IPS DF 4.7 (cell line): Measurements from ENCODE around the gene INPP5B.

ENCODE experiments used
- DNase-seq: peaks from one replicate; pipeline ENCODE4 v3.0.0-alpha.2; 2013; ENCODE audit warnings: low spot score; ENCODE audit errors: extremely low read depth

INPP5B gene

GRCh38 chr1:37840711-37841110 is 106.1 kb downstream of the INPP5B start:
- DNase-seq, result no peak

- DNase-seq, result no peak
These were observed 107.2 kb downstream of the INPP5B start for GRCh38 chr1:37839676-37840075.

- DNase-seq, result no peak
These were observed 110.1 kb downstream of the INPP5B start for GRCh38 chr1:37836788-37837187.

- DNase-seq, result no peak
These were observed 115.0 kb downstream of the INPP5B start for GRCh38 chr1:37831809-37832208.

DNA sequence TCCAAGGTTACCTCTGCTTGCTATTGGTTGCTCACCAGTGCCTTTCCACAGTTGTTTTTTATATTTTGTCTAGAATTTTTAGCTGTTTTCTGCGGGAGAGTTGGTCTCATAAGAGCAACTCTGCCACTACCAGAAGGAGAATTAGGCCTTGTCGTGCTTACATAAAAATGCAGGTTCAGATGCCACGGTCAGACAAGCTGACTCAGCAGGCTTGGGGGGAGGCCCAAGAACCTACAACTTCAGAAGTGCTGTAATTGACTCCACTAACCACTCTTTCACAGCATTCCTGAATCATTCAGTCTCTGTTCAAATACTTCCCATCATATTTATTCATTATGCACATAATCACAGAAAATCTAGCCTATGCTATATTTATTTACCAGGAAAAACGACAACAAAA is 115.7 kb downstream of the INPP5B start:
- DNase-seq, result no peak

GRCh38 chr1:37828410-37829074 is 118.3 kb downstream of the INPP5B start:
- no peak for DNase-seq

GRCh38 chr1:37825506-37825905 is 121.3 kb downstream of the INPP5B start:
- DNase-seq, result no peak

DNA sequence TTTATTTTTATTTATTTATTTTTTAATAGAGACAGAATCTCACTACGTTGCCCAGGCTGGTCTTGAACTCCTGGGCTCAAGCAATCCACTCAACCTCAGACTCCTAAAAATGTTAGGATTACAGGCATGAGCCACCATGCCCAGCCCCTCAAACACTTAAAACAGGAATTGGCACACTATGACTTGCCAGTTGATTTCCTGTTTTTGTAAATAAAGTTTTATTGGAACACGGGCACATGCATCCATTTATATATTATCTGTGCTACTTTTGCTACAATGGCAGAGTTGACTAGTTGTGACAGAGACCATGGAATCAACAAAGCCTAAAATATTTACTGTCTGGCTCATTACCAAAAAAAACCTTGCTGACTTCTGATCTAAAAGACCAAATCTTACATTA is 122.9 kb downstream of the INPP5B start:
- DNase-seq, result no peak

GRCh38 chr1:37822906-37823815 is 123.7 kb downstream of the INPP5B start:
- no peak for DNase-seq

DNA sequence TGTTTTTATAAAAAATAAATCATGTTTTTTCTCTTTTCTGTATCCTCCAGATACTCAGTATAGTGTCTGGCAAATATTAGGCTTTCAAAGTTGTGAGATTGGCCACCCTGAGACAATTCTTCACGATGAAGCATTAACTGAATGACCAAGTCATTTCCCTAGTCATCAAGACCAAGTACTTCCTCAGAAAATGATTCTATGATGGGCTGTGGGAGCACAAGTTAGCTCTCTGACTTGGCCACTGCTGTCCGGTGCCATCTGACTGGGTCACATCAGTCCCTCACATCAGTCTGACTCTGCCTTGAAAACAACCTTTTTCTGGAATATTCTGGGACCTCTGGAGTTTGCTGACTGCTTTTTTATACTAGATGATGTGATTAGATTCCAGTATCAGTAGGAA is 125.4 kb downstream of the INPP5B start:
- DNase-seq, result no peak

GRCh38 chr1:37817481-37817880 is 129.4 kb downstream of the INPP5B start:
- no peak for DNase-seq

DNA sequence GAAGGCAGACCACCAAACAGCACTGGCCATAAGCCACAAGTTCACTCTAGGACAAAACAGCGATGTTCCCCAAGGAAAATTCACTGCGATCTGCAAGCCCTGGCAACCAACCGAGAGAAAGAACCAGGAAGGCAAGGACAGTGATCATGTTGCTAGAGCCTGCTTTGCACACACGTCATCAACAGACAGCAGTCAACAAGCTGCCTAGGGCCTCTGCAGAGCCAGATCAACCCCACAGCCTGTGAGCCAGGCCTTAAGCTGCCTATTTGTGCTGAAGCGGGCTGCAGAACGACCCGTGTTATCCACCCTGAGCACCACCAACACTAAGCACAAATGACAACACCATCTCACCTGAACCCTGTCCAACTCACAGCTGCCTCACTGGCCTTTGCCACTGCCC is 132.6 kb downstream of the INPP5B start:
- no peak for DNase-seq

- no peak for DNase-seq
These were observed 133.2 kb downstream of the INPP5B start for GRCh38 chr1:37813529-37814145.

- no peak for DNase-seq
These were observed 135.7 kb downstream of the INPP5B start for GRCh38 chr1:37811027-37811655.
